AG04450 (cell line): ENCODE results near the gene IFT20. TPM values are rescaled to one million over a fixed set of nuclear protein-coding genes. Genes with fewer than 3 reads are reported as not detected.

Experiments used
- CTCF ChIA-PET: fragments of 300-600, 350-600 bp; formaldehyde crosslinking; extraction: SDS; loops from one replicate; lab custom pipeline; 2022; ENCODE audit warnings: antibody characterized with exemption, inconsistent platforms; lab: Charles Lee
- POLR2A ChIA-PET: fragments of 350-600 bp; formaldehyde crosslinking; extraction: SDS; loops from one replicate; lab custom pipeline; 2021; ENCODE audit warnings: antibody characterized with exemption, inconsistent platforms; lab: Yijun Ruan, JAX
- DNase-seq: peaks from one replicate; pipeline ENCODE4 v3.0.0-alpha.2; 2011; ENCODE audit warnings: low read depth, low spot score
- H3K27ac ChIP-seq: one replicate; pipeline ENCODE4 v1.5.1; 2012; ENCODE audit warnings: low read depth, low read length, control low read depth
- H3K27me3 ChIP-seq: one replicate; pipeline ENCODE4 v1.6.0; 2012; ENCODE audit warnings: low read length; ENCODE audit not compliant: control insufficient read depth, insufficient read depth
- H3K4me3 ChIP-seq: 2 replicates; pipeline ENCODE4 v1.5.1; 2011; ENCODE audit warnings: mild to moderate bottlenecking, low read depth, low read length, control low read depth
- H3K9me3 ChIP-seq: 2 replicates; pipeline ENCODE4 v1.5.1; 2012; ENCODE audit warnings: low read length; ENCODE audit not compliant: control insufficient read depth, insufficient read depth
- polyA plus RNA-seq: library from polyadenylated mRNA; depleted of rRNA; stranded (reverse); fragments of >200 nt; gene quantifications from 2 replicates; pipeline ENCODE4 v1.2.3, GENCODE V29; 2011
- TF ChIP-seq, protein P1 (sequence below): IDR thresholded peaks from 2 replicates; pipeline ENCODE4 v1.5.1; 2011; ENCODE audit warnings: low read depth, low read length, control low read depth, inconsistent platforms

The IFT20 gene
- polyA plus RNA-seq, 1 experiment: 67.1 TPM

- no peak for DNase-seq
- ChIA-PET CTCF (interaction anchor here (1.0 to 1.4 kb wide), 2 partner anchors 10 to 69 kb away, joined by 3 read pairs; no protein-coding TSS in a partner anchor), POLR2A (no interaction called here)
- H3K4me3 ChIP-seq: peak overlapping the region; percentile 83
- TF ChIP-seq, protein P1, sequence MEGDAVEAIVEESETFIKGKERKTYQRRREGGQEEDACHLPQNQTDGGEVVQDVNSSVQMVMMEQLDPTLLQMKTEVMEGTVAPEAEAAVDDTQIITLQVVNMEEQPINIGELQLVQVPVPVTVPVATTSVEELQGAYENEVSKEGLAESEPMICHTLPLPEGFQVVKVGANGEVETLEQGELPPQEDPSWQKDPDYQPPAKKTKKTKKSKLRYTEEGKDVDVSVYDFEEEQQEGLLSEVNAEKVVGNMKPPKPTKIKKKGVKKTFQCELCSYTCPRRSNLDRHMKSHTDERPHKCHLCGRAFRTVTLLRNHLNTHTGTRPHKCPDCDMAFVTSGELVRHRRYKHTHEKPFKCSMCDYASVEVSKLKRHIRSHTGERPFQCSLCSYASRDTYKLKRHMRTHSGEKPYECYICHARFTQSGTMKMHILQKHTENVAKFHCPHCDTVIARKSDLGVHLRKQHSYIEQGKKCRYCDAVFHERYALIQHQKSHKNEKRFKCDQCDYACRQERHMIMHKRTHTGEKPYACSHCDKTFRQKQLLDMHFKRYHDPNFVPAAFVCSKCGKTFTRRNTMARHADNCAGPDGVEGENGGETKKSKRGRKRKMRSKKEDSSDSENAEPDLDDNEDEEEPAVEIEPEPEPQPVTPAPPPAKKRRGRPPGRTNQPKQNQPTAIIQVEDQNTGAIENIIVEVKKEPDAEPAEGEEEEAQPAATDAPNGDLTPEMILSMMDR: no peak
- H3K27me3 ChIP-seq: no peaks in the 10 kb centered on the region
- no peaks in the 10 kb centered on the region for H3K9me3 ChIP-seq
- H3K27ac ChIP-seq: no peak overlapping the region
Measured at GRCh38 chr17:28320215-28321061, 14.8 kb downstream of the IFT20 start.

GRCh38 chr17:28319598-28319935 is 15.7 kb downstream of the IFT20 start:
- no peak for DNase-seq
- no peaks in the 10 kb centered on the region for H3K9me3 ChIP-seq
- no peaks in the 10 kb centered on the region for H3K27me3 ChIP-seq
- H3K27ac ChIP-seq: no peak overlapping the region
- H3K4me3 ChIP-seq: peak overlapping the region; percentile 83
- TF ChIP-seq, protein P1: no peak
- ChIA-PET CTCF (interaction anchor here (1.0 to 1.4 kb wide), 2 partner anchors 11 to 68 kb away, joined by 3 read pairs; no protein-coding TSS in a partner anchor), POLR2A (interaction anchor here (0.7 kb wide), 1 partner anchor 16 kb away, joined by 3 read pairs; the partner anchor contains the start of genes IFT20 and TNFAIP1)

- TF ChIP-seq, protein P1: 0 out of 2 replicates have a peak, but pooled peaks have one; percentile 13
- CTCF ChIA-PET: interaction anchor here (1.0 to 1.4 kb wide), 2 partner anchors 11 to 68 kb away, joined by 3 read pairs; no protein-coding TSS in a partner anchor
- Histone ChIP-seq H3K27me3 (no peaks in the 10 kb centered on the region), H3K27ac (peak within 1 kb of the TSS; percentile 52), H3K4me3 (peak within 1 kb of the TSS; percentile 83), H3K9me3 (no peaks in the 10 kb centered on the region)
- POLR2A ChIA-PET: interaction anchor here (0.7 kb wide), 1 partner anchor 17 kb away, joined by 3 read pairs; the partner anchor contains the start of genes IFT20 and TNFAIP1
- DNase-seq: peak; percentile 94
Measured at GRCh38 chr17:28318759-28319597, 16.3 kb downstream of the IFT20 start, which contains the start of gene TMEM97. Gene TMEM97, plus strand, starts transcription at chr17:28319200. Its CDS starts 40 bp downstream, at chr17:28319240.

DNA sequence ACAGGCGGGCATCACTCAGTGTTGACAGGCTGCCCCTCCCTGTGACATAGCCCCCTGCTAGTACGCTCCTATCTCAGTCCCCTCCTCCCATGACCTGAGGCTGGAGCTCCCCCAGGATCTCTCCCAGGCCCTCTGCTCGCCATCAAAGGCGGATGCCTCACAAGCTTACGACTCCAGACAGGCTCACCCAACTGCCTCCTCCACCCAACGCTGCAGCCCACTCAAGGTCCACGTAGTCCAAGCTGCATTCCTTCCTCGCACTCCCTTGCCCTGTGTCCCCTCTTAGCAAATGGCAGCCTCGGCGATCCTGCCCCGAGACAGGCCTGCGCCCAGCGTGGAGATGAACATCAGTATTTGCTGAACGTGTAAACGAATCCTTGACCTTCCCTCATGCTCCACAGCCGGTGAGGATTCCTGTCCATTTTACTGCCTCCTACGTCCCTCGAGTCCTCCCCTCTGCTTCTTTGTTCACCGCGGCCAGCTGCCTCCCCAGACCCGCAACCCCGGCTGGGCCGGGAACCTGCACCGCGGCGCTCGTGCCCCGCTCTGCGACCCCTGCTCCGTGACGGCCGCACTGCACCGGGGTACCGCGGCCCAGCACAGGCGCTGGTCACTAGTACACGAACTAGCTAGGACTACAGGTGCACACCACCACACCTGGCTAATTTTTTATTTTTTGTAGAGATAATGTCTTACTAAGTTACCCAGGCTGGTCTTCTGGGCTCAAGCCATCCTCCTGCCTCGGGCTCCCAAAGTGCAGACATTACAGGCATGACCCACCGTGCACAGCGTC is 17.1 kb downstream of the IFT20 start:
- DNase-seq: no peak
- Histone ChIP-seq H3K27me3 (no peaks in the 10 kb centered on the region), H3K4me3 (peak overlapping the region; percentile 83), H3K9me3 (no peaks in the 10 kb centered on the region), H3K27ac (no peak overlapping the region)
- ChIA-PET POLR2A (interaction anchor here (1.3 kb wide), 1 partner anchor 18 kb away, joined by 4 read pairs; the partner anchor contains the start of genes IFT20 and TNFAIP1), CTCF (interaction anchor here (0.6 kb wide), 1 partner anchor 115 kb away, joined by 4 read pairs; no protein-coding TSS in a partner anchor)
- TF ChIP-seq, protein P1: no peak
